Measurements from ENCODE around the gene LCE2A. TPM values are rescaled to one million over a fixed set of nuclear protein-coding genes. Genes with fewer than 3 reads are reported as not detected.

The LCE2A gene
- total RNA-seq, 1 donor from 2014 or later: not detected

GRCh38 chr1:152699746-152700145 is 1.6 kb downstream of the LCE2A start:
- Mint-ChIP-seq H3K27me3 (peaks cover 3% of the 10 kb centered on the region), H3K4me1 (no peaks in the 10 kb centered on the region), H3K27ac (no peak overlapping the region), H3K36me3 (ENCODE audit: low read depth) (no peaks in the 10 kb centered on the region), H3K9me3 (no peaks in the 10 kb centered on the region), H3K4me3 (no peak overlapping the region)
- intact Hi-C loops (cut with micrococcal nuclease): no loop called here
- no peak for DNase-seq

- intact Hi-C loops (cut with micrococcal nuclease): no loop called here
- peaks cover 7% of the 10 kb centered on the region for H3K27me3 Mint-ChIP-seq
- no peaks in the 10 kb centered on the region for H3K36me3 Mint-ChIP-seq (ENCODE audit: low read depth)
- no peak within 1 kb of the TSS for H3K4me3 Mint-ChIP-seq
- H3K4me1 Mint-ChIP-seq: no peaks in the 10 kb centered on the region
- no peaks in the 10 kb centered on the region for H3K9me3 Mint-ChIP-seq
- DNase-seq: no peak
- no peak within 1 kb of the TSS for H3K27ac Mint-ChIP-seq
These were observed 9.7 kb downstream of the LCE2A start, which contains the start of gene LCE4A for GRCh38 chr1:152707860-152708259. LCE4A (plus strand) TSS chr1:152708160; CDS start chr1:152709076, 916 bp downstream.

- Mint-ChIP-seq H3K4me1 (no peaks in the 10 kb centered on the region), H3K9me3 (no peaks in the 10 kb centered on the region), H3K27ac (no peak overlapping the region), H3K4me3 (no peak overlapping the region), H3K36me3 (ENCODE audit: low read depth) (no peaks in the 10 kb centered on the region), H3K27me3 (peaks cover 4% of the 10 kb centered on the region)
- intact Hi-C loops (cut with micrococcal nuclease): no loop called here
- DNase-seq: no peak
These were observed 20.1 kb downstream of the LCE2A start for GRCh38 chr1:152718238-152718637.

GRCh38 chr1:152725261-152725660 is 27.1 kb downstream of the LCE2A start:
- H3K4me1 Mint-ChIP-seq: no peaks in the 10 kb centered on the region
- no peak overlapping the region for H3K4me3 Mint-ChIP-seq
- DNase-seq: no peak
- no peak overlapping the region for H3K27ac Mint-ChIP-seq
- H3K27me3 Mint-ChIP-seq: peaks cover 4% of the 10 kb centered on the region
- H3K36me3 Mint-ChIP-seq (ENCODE audit: low read depth): no peaks in the 10 kb centered on the region
- intact Hi-C loops (cut with micrococcal nuclease): no loop called here
- no peaks in the 10 kb centered on the region for H3K9me3 Mint-ChIP-seq

- DNase-seq: no peak
- Mint-ChIP-seq H3K27ac (no peak overlapping the region), H3K4me1 (no peaks in the 10 kb centered on the region), H3K4me3 (no peak overlapping the region), H3K36me3 (ENCODE audit: low read depth) (no peaks in the 10 kb centered on the region), H3K9me3 (no peaks in the 10 kb centered on the region), H3K27me3 (peaks cover 2% of the 10 kb centered on the region)
- intact Hi-C loops (cut with micrococcal nuclease): no loop called here
These were observed 30.8 kb downstream of the LCE2A start for GRCh38 chr1:152728986-152729385.

GRCh38 chr1:152735648-152736047 is 37.5 kb downstream of the LCE2A start:
- Mint-ChIP-seq H3K36me3 (ENCODE audit: low read depth) (no peaks in the 10 kb centered on the region), H3K4me1 (no peaks in the 10 kb centered on the region), H3K27ac (no peak overlapping the region), H3K27me3 (peaks cover 10% of the 10 kb centered on the region), H3K4me3 (no peak overlapping the region), H3K9me3 (no peaks in the 10 kb centered on the region)
- intact Hi-C loops (cut with micrococcal nuclease): no loop called here
- DNase-seq: no peak

- Mint-ChIP-seq H3K27ac (no peak overlapping the region), H3K4me3 (no peak overlapping the region), H3K36me3 (ENCODE audit: low read depth) (no peaks in the 10 kb centered on the region), H3K9me3 (no peaks in the 10 kb centered on the region), H3K4me1 (no peaks in the 10 kb centered on the region), H3K27me3 (peaks cover 8% of the 10 kb centered on the region)
- DNase-seq: no peak
- intact Hi-C loops (cut with micrococcal nuclease): no loop called here
These were observed 39.9 kb downstream of the LCE2A start for GRCh38 chr1:152737997-152738396.

- Mint-ChIP-seq H3K36me3 (ENCODE audit: low read depth) (no peaks in the 10 kb centered on the region), H3K9me3 (no peaks in the 10 kb centered on the region), H3K4me3 (no peak overlapping the region), H3K27me3 (peaks cover 8% of the 10 kb centered on the region), H3K27ac (no peak overlapping the region), H3K4me1 (no peaks in the 10 kb centered on the region)
- no peak for DNase-seq
- intact Hi-C loops (cut with micrococcal nuclease): no loop called here
These were observed 41.7 kb downstream of the LCE2A start for GRCh38 chr1:152739841-152740240.

- H3K9me3 Mint-ChIP-seq: no peaks in the 10 kb centered on the region
- no peaks in the 10 kb centered on the region for H3K4me1 Mint-ChIP-seq
- no peak overlapping the region for H3K4me3 Mint-ChIP-seq
- no peak for DNase-seq
- H3K27me3 Mint-ChIP-seq: peaks cover 7% of the 10 kb centered on the region
- no peak overlapping the region for H3K27ac Mint-ChIP-seq
- intact Hi-C loops (cut with micrococcal nuclease): no loop called here
- no peaks in the 10 kb centered on the region for H3K36me3 Mint-ChIP-seq (ENCODE audit: low read depth)
These were observed 43.5 kb downstream of the LCE2A start for GRCh38 chr1:152741656-152742055.

GRCh38 chr1:152743371-152744145 is 45.4 kb downstream of the LCE2A start:
- Mint-ChIP-seq H3K27ac (no peak overlapping the region), H3K4me3 (no peak overlapping the region), H3K4me1 (no peaks in the 10 kb centered on the region), H3K9me3 (no peaks in the 10 kb centered on the region), H3K27me3 (peaks cover 4% of the 10 kb centered on the region), H3K36me3 (ENCODE audit: low read depth) (no peaks in the 10 kb centered on the region)
- DNase-seq: no peak
- intact Hi-C loops (cut with micrococcal nuclease): no loop called here

GRCh38 chr1:152745289-152745704 is 47.2 kb downstream of the LCE2A start:
- Mint-ChIP-seq H3K27ac (no peak overlapping the region), H3K27me3 (peaks cover 6% of the 10 kb centered on the region), H3K36me3 (ENCODE audit: low read depth) (no peaks in the 10 kb centered on the region), H3K4me3 (no peak overlapping the region), H3K9me3 (no peaks in the 10 kb centered on the region), H3K4me1 (no peaks in the 10 kb centered on the region)
- no peak for DNase-seq
- intact Hi-C loops (cut with micrococcal nuclease): no loop called here

GRCh38 chr1:152745765-152746444 is 47.8 kb downstream of the LCE2A start:
- H3K27ac Mint-ChIP-seq: no peak overlapping the region
- DNase-seq: no peak
- intact Hi-C loops (cut with micrococcal nuclease): no loop called here
- H3K27me3 Mint-ChIP-seq: peaks cover 9% of the 10 kb centered on the region
- no peaks in the 10 kb centered on the region for H3K36me3 Mint-ChIP-seq (ENCODE audit: low read depth)
- H3K4me1 Mint-ChIP-seq: no peaks in the 10 kb centered on the region
- H3K4me3 Mint-ChIP-seq: no peak overlapping the region
- no peaks in the 10 kb centered on the region for H3K9me3 Mint-ChIP-seq

GRCh38 chr1:152747831-152748230 is 49.7 kb downstream of the LCE2A start:
- Mint-ChIP-seq H3K27me3 (peaks cover 9% of the 10 kb centered on the region), H3K36me3 (ENCODE audit: low read depth) (no peaks in the 10 kb centered on the region), H3K27ac (no peak overlapping the region), H3K4me3 (no peak overlapping the region), H3K4me1 (no peaks in the 10 kb centered on the region), H3K9me3 (no peaks in the 10 kb centered on the region)
- no peak for DNase-seq
- intact Hi-C loops (cut with micrococcal nuclease): no loop called here

Measured in activated CD4-positive, alpha-beta T cell treated with anti-CD3 and anti-CD28 coated beads, Interleukin-2, amount 10 ng/mL, durations not matched to agents 24 days and 14 days (primary cell).